ENCODE measurements around the gene CBARP. TPM values are rescaled to one million over a fixed set of nuclear protein-coding genes. Genes with fewer than 3 reads are reported as not detected.

Gene CBARP
- total RNA-seq, 1 experiment from 2014 or later, result 23.4 TPM

GRCh38 chr19:1228161-1228957, 9.4 kb downstream of the CBARP start:
- CTCF ChIA-PET, result interaction anchor here (0.6 to 1.6 kb wide), 5 partner anchors 12 to 67 kb away, joined by 3 to 6 read pairs (median 3); no protein-coding TSS in a partner anchor
- H3K4me3 Mint-ChIP-seq, result no peak overlapping the region
- POLR2A ChIA-PET, result no interaction called here

GRCh38 chr19:1227304-1228054, 10.3 kb downstream of the CBARP start:
- Mint-ChIP-seq H3K27ac (no peak overlapping the region), H3K27me3 (ENCODE audit: low read depth) (no peaks in the 10 kb centered on the region), H3K4me3 (no peak overlapping the region), H3K4me1 (no peaks in the 10 kb centered on the region), H3K9me3 (no peaks in the 10 kb centered on the region), H3K36me3 (no peaks in the 10 kb centered on the region)
- ChIA-PET CTCF (interaction anchor here (0.6 to 1.6 kb wide), 5 partner anchors 11 to 66 kb away, joined by 3 to 6 read pairs (median 3); no protein-coding TSS in a partner anchor), POLR2A (no interaction called here)
- DNase-seq (ENCODE audit: low spot score) (no peak), ATAC-seq (no peak)
- no peak for TF ChIP-seq FOXP4 (CRISPR knock-in tag; IDR thresholded peaks at IDR 0.05)
- TF ChIP-seq ARID4B (CRISPR knock-in tag; IDR thresholded peaks at IDR 0.05; ENCODE audit: borderline replicate concordance), result no peak
- TF ChIP-seq ETV6 (CRISPR knock-in tag; IDR thresholded peaks at IDR 0.05), result no peak
- no peak for TF ChIP-seq PRDM15 (CRISPR knock-in tag; IDR thresholded peaks at IDR 0.05)
- no peak for TF ChIP-seq ESRRA (CRISPR knock-in tag; IDR thresholded peaks at IDR 0.05; ENCODE audit: borderline replicate concordance)
- TF ChIP-seq NFATC4 (CRISPR knock-in tag; IDR thresholded peaks at IDR 0.05), result no peak

More at GRCh38 chr19:1228161-1228957, 9.4 kb downstream of the CBARP start:
- DNase-seq (ENCODE audit: low spot score) (no peak), ATAC-seq (peak; percentile 9)
- Mint-ChIP-seq H3K27ac (no peak overlapping the region; the same call in 1 of the 2 replicates), H3K36me3 (no peaks in the 10 kb centered on the region), H3K4me1 (no peaks in the 10 kb centered on the region), H3K27me3 (ENCODE audit: low read depth) (no peaks in the 10 kb centered on the region), H3K9me3 (no peaks in the 10 kb centered on the region)
- TF ChIP-seq OVOL2 (CRISPR knock-in tag; IDR thresholded peaks at IDR 0.05; ENCODE audit: borderline replicate concordance) (no peak), ZNF317 (CRISPR knock-in tag; IDR thresholded peaks at IDR 0.05; ENCODE audit: borderline replicate concordance, low read depth) (no peak), ERG (CRISPR knock-in tag; IDR thresholded peaks at IDR 0.05) (no peak), ZNF425 (CRISPR knock-in tag; conservative IDR thresholded peaks at IDR 0.05) (no peak)
